GM23248 (cell line): ENCODE results near the gene LARP1. TPM values are rescaled to one million over a fixed set of nuclear protein-coding genes. Genes with fewer than 3 reads are reported as not detected.
"Not testable (repeated sequence)": the region's sequence is repeated elsewhere in the genome, so short reads cannot be mapped to it uniquely, and the experiment has no call there.

Experiments used
- DNase-seq: peaks from one replicate; pipeline ENCODE4 v3.0.0-alpha.2; 2015
- H2AFZ ChIP-seq: fragments of 200-600 bp; sonication (generic); 2 replicates; pipeline ENCODE4 v1.6.1; 2016; ENCODE audit warnings: antibody characterized with exemption
- H3F3A ChIP-seq: fragments of 200-600 bp; sonication (generic); 2 replicates; pipeline ENCODE4 v1.6.1; 2016; ENCODE audit warnings: mild to moderate bottlenecking, antibody characterized with exemption, mixed run types; ENCODE audit not compliant: insufficient read depth
- H3K27ac ChIP-seq: fragments of 200-600 bp; sonication (generic); 2 replicates; pipeline ENCODE4 v1.5.1; 2016; ENCODE audit warnings: mild to moderate bottlenecking
- H3K27me3 ChIP-seq: fragments of 200-600 bp; sonication (generic); replicated peaks from 2 replicates; pipeline ENCODE4 v1.6.1; 2016; ENCODE audit warnings: mild to moderate bottlenecking; ENCODE audit not compliant: insufficient read depth
- H3K36me3 ChIP-seq: fragments of 200-600 bp; sonication (generic); 2 replicates; pipeline ENCODE4 v1.6.1; 2016; ENCODE audit warnings: low read depth, mild to moderate bottlenecking
- H3K4me1 ChIP-seq: fragments of 200-600 bp; sonication (generic); 2 replicates; pipeline ENCODE4 v1.6.1; 2016; ENCODE audit warnings: mild to moderate bottlenecking; ENCODE audit not compliant: insufficient read depth
- H3K4me2 ChIP-seq: fragments of 200-600 bp; sonication (generic); one replicate; pipeline ENCODE4 v1.6.1; 2016; ENCODE audit warnings: mild to moderate bottlenecking; ENCODE audit not compliant: unreplicated experiment
- H3K4me3 ChIP-seq: fragments of 200-600 bp; sonication (generic); 2 replicates; pipeline ENCODE4 v1.5.1; 2016; ENCODE audit warnings: mild to moderate bottlenecking
- H3K79me2 ChIP-seq: fragments of 200-600 bp; sonication (generic); 2 replicates; pipeline ENCODE4 v1.6.1; 2016; ENCODE audit warnings: mild to moderate bottlenecking; ENCODE audit not compliant: insufficient read depth
- H3K9ac ChIP-seq: fragments of 200-600 bp; sonication (generic); 2 replicates; pipeline ENCODE4 v1.6.1; 2016; ENCODE audit warnings: mild to moderate bottlenecking
- H3K9me2 ChIP-seq: fragments of 200-600 bp; sonication (generic); 2 replicates; pipeline ENCODE4 v1.6.1; 2016; ENCODE audit warnings: mixed run types, mild to moderate bottlenecking, moderate library complexity; ENCODE audit not compliant: insufficient read depth
- H3K9me3 ChIP-seq: fragments of 200-600 bp; sonication (generic); one replicate; pipeline ENCODE4 v1.6.1; 2017; ENCODE audit warnings: low read depth
- H4K20me1 ChIP-seq: fragments of 200-600 bp; sonication (generic); 2 replicates; pipeline ENCODE4 v1.6.0; 2016; ENCODE audit not compliant: insufficient read depth
- EZH2 ChIP-seq: fragments of 200-600 bp; sonication (generic); IDR thresholded peaks from 2 replicates; pipeline ENCODE4 v1.6.1; 2018; ENCODE audit warnings: antibody characterized with exemption, mild to moderate bottlenecking; ENCODE audit not compliant: insufficient read depth, poor library complexity, severe bottlenecking
- EZH2phosphoT487 ChIP-seq: fragments of 200-600 bp; sonication (generic); IDR thresholded peaks from 2 replicates; pipeline ENCODE4 v1.6.1; 2018; ENCODE audit warnings: antibody characterized with exemption, moderate library complexity, mild to moderate bottlenecking, low read depth; ENCODE audit not compliant: insufficient read depth
- WGBS, 2 experiments: methylation state at CpG; one replicate each; pipeline ENCODE4 v1.1.6; 2015 to 2017; ENCODE audit warnings: low lambda C conversion rate in 2 of 2, low coverage in 1 of 2; ENCODE audit errors: missing lambda C conversion rate in 2 of 2; 5-methylcytosine and 5-hydroxymethylcytosine counted together
- in situ Hi-C: fragments of 300-500 bp; cut with MboI; formaldehyde crosslinking; loops from 2 replicates; pipeline ENCODE4 v1.15.0; 2020
- polyA plus RNA-seq: library from polyadenylated mRNA; unstranded; fragments of >200 nt; fragmentation: Nextera tagmentation; extraction: Ambion mirVana; gene quantifications from 2 replicates; pipeline ENCODE4 v1.2.1, GENCODE V29; 2016
- total RNA-seq: library from RNA; depleted of rRNA; stranded (reverse); fragments of >200 nt; shearing (Covaris generic); gene quantifications from 2 replicates; pipeline ENCODE4 v1.2.3, GENCODE V29; 2014

LARP1 gene
- total and polyA plus RNA-seq, 2 experiments from 2014 or later, result 33.8 to 59.9 TPM

DNA sequence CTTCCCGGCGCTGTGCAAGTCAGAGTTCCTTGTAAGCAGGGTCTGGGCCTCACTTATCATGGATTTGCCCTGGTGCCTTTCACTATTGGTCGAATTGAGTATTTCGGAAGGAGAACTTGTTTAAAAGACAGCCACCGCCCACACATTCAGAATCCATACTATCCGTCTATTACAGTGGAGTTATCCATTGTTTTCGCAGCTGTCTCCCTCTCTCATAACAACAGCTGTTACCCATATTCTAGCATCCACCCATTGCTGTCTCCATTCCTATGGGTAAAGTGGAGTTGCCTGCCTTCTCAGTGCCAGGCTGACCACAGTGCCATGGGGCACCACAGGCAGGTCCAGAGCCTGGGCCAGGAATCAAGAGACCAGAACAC, 75.0 kb downstream of the LARP1 start:
- H3K4me3 ChIP-seq, result no peak overlapping the region
- no peak for TF ChIP-seq EZH2phosphoT487
- TF ChIP-seq EZH2, result no peak
- H3K27ac ChIP-seq, result no peak overlapping the region
- H2AFZ ChIP-seq, result no peak overlapping the region
- H3K9ac ChIP-seq, result no peak overlapping the region
- H3K4me2 ChIP-seq, result no peak overlapping the region
- no peaks in the 10 kb centered on the region for H3F3A ChIP-seq
- no peaks in the 10 kb centered on the region for H3K79me2 ChIP-seq
- in situ Hi-C loops, result no loop called here
- peaks cover 12% of the 10 kb centered on the region for H3K4me1 ChIP-seq
- no peak for DNase-seq
- H3K9me3 ChIP-seq, result no peaks in the 10 kb centered on the region
- no peaks in the 10 kb centered on the region for H4K20me1 ChIP-seq
- peaks cover 9% of the 10 kb centered on the region; the same call in 1 of the 2 replicates for H3K36me3 ChIP-seq
- no peaks in the 10 kb centered on the region for H3K9me2 ChIP-seq
- no peaks in the 10 kb centered on the region for H3K27me3 ChIP-seq
- 94 to 95% methylated on average over 7 of the region's 7 CpGs for WGBS, 2 experiments

DNA sequence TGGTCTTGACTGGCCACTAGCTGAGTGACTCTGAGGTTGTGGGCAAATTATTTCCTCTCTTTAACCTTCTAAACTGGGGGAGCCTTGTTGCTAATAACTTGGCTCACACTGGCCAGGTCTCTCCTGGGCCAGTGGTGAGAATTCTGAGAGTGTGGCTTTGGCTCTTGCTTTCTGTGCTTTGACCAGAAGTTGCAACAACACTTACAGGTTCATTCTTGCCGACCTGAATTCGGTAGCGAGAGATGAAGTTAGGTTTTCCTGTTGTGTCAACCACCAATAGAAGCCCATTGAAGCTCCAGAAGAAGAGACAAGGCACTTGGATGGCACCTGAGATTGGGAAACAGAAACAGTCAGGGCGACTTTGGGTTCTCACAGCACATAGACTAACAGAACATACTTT, 75.4 kb downstream of the LARP1 start:
- Histone ChIP-seq H3K9ac (no peak overlapping the region), H3K36me3 (peaks cover 9% of the 10 kb centered on the region; the same call in 1 of the 2 replicates), H3K4me2 (no peak overlapping the region), H3F3A (no peaks in the 10 kb centered on the region), H4K20me1 (no peaks in the 10 kb centered on the region), H3K4me3 (no peak overlapping the region), H3K27ac (no peak overlapping the region), H3K27me3 (no peaks in the 10 kb centered on the region), H3K79me2 (no peaks in the 10 kb centered on the region), H3K9me3 (no peaks in the 10 kb centered on the region), H2AFZ (no peak overlapping the region), H3K9me2 (no peaks in the 10 kb centered on the region), H3K4me1 (peaks cover 15% of the 10 kb centered on the region)
- TF ChIP-seq EZH2 (no peak), EZH2phosphoT487 (no peak)
- in situ Hi-C loops, result no loop called here
- WGBS, 2 experiments, result 98% methylated on average over 4 of the region's 4 CpGs
- DNase-seq, result no peak

DNA sequence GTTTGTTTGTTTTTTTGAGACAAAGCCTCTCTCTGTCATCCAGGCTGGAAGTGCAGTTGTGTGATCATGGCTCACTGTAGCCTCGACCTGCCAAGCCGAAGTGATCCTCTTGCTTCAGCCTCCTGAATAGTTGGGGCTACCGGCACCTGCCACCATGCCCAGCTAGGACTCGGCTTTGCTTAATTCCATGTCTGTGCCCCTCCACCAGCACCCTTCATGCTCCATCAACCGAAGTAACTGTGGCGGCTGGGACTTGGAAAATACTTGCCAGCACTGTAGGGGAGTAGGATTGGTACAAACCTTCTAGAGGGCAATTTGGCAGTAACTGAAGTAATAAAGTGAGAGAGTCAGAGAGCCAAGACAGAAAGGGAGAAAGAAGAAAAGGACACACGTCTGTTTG, 76.3 kb downstream of the LARP1 start:
- Histone ChIP-seq H3K9me2 (no peaks in the 10 kb centered on the region), H3K4me3 (no peak overlapping the region), H4K20me1 (no peaks in the 10 kb centered on the region), H3F3A (peaks cover 6% of the 10 kb centered on the region; the same call in 1 of the 2 replicates), H3K9me3 (no peaks in the 10 kb centered on the region), H3K36me3 (peaks cover 9% of the 10 kb centered on the region; the same call in 1 of the 2 replicates), H3K27ac (no peak overlapping the region), H3K9ac (no peak overlapping the region), H3K4me2 (no peak overlapping the region), H3K79me2 (no peaks in the 10 kb centered on the region), H3K4me1 (peaks cover 21% of the 10 kb centered on the region), H2AFZ (no peak overlapping the region), H3K27me3 (no peaks in the 10 kb centered on the region)
- in situ Hi-C loops, result no loop called here
- no peak for DNase-seq
- no peak for TF ChIP-seq EZH2phosphoT487
- TF ChIP-seq EZH2, result no peak
- 94 to 96% methylated on average over 7 of the region's 7 CpGs for WGBS, 2 experiments

DNA sequence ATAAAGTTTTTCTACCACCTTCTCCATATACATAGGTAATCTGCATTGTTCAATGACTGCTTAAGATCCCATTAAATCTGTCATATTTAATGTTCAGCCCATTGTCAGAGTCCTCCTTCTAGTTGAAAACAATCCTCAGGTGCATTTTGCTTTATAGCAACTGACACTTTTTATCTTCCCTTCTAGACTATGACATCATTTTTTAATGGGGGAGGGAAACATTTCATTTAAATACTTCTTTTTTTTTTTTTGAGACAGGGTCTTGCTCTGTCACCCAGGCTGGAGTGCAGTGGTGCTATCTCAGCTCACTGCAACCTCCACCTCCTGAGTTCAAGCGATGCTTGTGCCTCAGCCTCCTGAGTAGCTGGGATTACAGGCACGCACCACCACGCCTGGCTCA, 77.6 kb downstream of the LARP1 start:
- 96 to 100% methylated on average over 3 of the region's 3 CpGs for WGBS, 2 experiments

DNA sequence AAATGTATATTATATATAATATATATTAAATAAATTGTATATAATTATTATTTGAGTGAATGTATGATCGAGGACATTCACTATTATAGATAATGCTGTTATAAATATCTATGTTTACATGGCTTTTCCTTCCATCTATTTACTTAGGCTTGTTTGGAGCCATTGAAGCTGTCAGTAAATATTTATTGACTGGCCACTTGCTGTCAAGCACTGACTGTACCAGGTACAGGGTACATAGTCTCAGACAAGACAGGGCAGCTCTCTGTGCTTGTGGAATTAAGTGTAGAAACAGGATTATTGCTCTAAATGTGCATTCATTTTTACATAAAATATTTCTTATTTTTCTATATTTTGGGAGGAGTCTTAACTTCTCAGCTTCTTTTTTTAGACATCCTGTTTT, 78.9 kb downstream of the LARP1 start:
- Histone ChIP-seq H3K4me1 (peaks cover 21% of the 10 kb centered on the region), H3K27ac (no peak overlapping the region), H3K4me2 (no peak overlapping the region)

More for the DNA sequence above, 77.6 kb downstream of the LARP1 start:
- H3K27me3 ChIP-seq, H3K9me3 ChIP-seq, H3K79me2 ChIP-seq, H3K9me2 ChIP-seq, H3K9ac ChIP-seq, H4K20me1 ChIP-seq, DNase-seq, H3F3A ChIP-seq, H3K4me2 ChIP-seq, H2AFZ ChIP-seq, H3K36me3 ChIP-seq, H3K27ac ChIP-seq, in situ Hi-C loops, H3K4me3 ChIP-seq: not testable (repeated sequence)
- H3K4me1 ChIP-seq, result peaks cover 21% of the 10 kb centered on the region

DNA sequence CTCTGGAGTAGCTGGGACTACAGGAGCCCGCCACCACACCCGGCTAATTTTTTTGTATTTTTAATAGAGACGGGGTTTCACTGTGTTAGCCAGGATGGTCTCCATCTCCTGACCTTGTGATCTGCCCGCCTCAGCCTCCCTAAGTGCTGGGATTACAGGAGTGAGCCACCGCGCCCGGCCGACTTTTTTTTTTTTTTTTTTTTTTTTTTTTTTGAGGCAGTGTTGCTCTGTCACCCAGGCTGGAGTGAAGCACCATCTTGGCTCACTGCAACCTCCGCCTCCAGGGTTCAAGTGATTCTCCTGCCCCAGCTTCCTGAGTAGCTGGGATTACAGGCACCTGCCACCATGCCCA, 80.5 kb downstream of the LARP1 start:
- Histone ChIP-seq H3K4me3 (0 out of 2 replicates have a peak overlapping the region, but pooled peaks have one; percentile 1), H3K4me1 (peaks cover 15% of the 10 kb centered on the region; the same call in 1 of the 2 replicates), H3K4me2 (peak overlapping the region; percentile 24), H3K27ac (peak overlapping the region; percentile 70), H3K9ac (peak overlapping the region; percentile 45)
- H3K27me3 ChIP-seq, in situ Hi-C loops, DNase-seq, H2AFZ ChIP-seq, H3F3A ChIP-seq, H3K79me2 ChIP-seq, H4K20me1 ChIP-seq, H3K9me3 ChIP-seq, H3K36me3 ChIP-seq, H3K9me2 ChIP-seq: not testable (repeated sequence)
- 34 to 39% methylated on average over 4 to 9 of the region's 9 CpGs for WGBS, 2 experiments

More for the DNA sequence above, 78.9 kb downstream of the LARP1 start:
- DNase-seq, result no peak
- no peak overlapping the region for H2AFZ ChIP-seq
- in situ Hi-C loops, result no loop called here
- no peak overlapping the region for H3K4me3 ChIP-seq
- peaks cover 9% of the 10 kb centered on the region; the same call in 1 of the 2 replicates for H3K36me3 ChIP-seq
- no peaks in the 10 kb centered on the region for H3K9me3 ChIP-seq
- no peak overlapping the region for H3K9ac ChIP-seq
- H3K27me3 ChIP-seq, result no peaks in the 10 kb centered on the region
- no peaks in the 10 kb centered on the region for H3K79me2 ChIP-seq
- H3F3A ChIP-seq, result peaks cover 6% of the 10 kb centered on the region; the same call in 1 of the 2 replicates
- 96 to 100% methylated on average over 1 of the region's 1 CpG for WGBS, 2 experiments
- H4K20me1 ChIP-seq, result no peaks in the 10 kb centered on the region
- H3K9me2 ChIP-seq, result no peaks in the 10 kb centered on the region
- TF ChIP-seq EZH2phosphoT487 (no peak), EZH2 (no peak)
